HepG2 (cell line): Measurements from ENCODE around the gene STX4. TPM values are rescaled to one million over a fixed set of nuclear protein-coding genes. Genes with fewer than 3 reads are reported as not detected.

Experiments used
- AKAP8 ChIP-seq: sonication (generic); formaldehyde crosslinking; IDR thresholded peaks from 2 replicates; pipeline ENCODE4 v1.5.1; 2020; ENCODE audit warnings: mild to moderate bottlenecking, missing genetic modification reagents
- CSRNP2 ChIP-seq: sonication (generic); formaldehyde crosslinking; conservative IDR thresholded peaks from 2 replicates; pipeline ENCODE4 v1.8.0; 2022; ENCODE audit warnings: low read depth, missing genetic modification reagents
- ELK4 ChIP-seq: sonication (generic); formaldehyde crosslinking; IDR thresholded peaks from 2 replicates; pipeline ENCODE4 v1.9.0; 2021; ENCODE audit warnings: missing genetic modification reagents, borderline replicate concordance
- HOXA9 ChIP-seq: sonication (generic); formaldehyde crosslinking; IDR thresholded peaks from 2 replicates; pipeline ENCODE4 v1.8.1; 2022; ENCODE audit warnings: missing genetic modification reagents, mild to moderate bottlenecking, moderate library complexity, borderline replicate concordance
- MATR3 ChIP-seq: sonication (generic); formaldehyde crosslinking; IDR thresholded peaks from 2 replicates; pipeline ENCODE4 v1.4.0; 2020; ENCODE audit warnings: missing genetic modification reagents
- NCOA5 ChIP-seq: sonication (generic); formaldehyde crosslinking; IDR thresholded peaks from 2 replicates; pipeline ENCODE4 v1.4.0; 2020; ENCODE audit warnings: missing genetic modification reagents
- PLSCR1 ChIP-seq: sonication (generic); formaldehyde crosslinking; IDR thresholded peaks from 2 replicates; pipeline ENCODE4 v1.5.0; 2020; ENCODE audit warnings: missing genetic modification reagents, mild to moderate bottlenecking, borderline replicate concordance
- ZNF230 ChIP-seq: sonication (generic); formaldehyde crosslinking; IDR thresholded peaks from 2 replicates; pipeline ENCODE4 v1.4.0; 2020; ENCODE audit warnings: mild to moderate bottlenecking, missing genetic modification reagents
- ZNF280B ChIP-seq: sonication (generic); formaldehyde crosslinking; IDR thresholded peaks from 2 replicates; pipeline ENCODE4 v1.5.0; 2020; ENCODE audit warnings: missing genetic modification reagents, mild to moderate bottlenecking, borderline replicate concordance
- ZNF337 ChIP-seq: sonication (generic); formaldehyde crosslinking; IDR thresholded peaks from 2 replicates; pipeline ENCODE4 v1.5.1; 2020; ENCODE audit warnings: missing genetic modification reagents, low read depth, mild to moderate bottlenecking, borderline replicate concordance
- ZNF496 ChIP-seq: sonication (generic); formaldehyde crosslinking; IDR thresholded peaks from 2 replicates; pipeline ENCODE4 v1.8.1; 2023; ENCODE audit warnings: mild to moderate bottlenecking, moderate library complexity, missing genetic modification reagents; ENCODE audit not compliant: insufficient replicate concordance
- ZNF609 ChIP-seq: sonication (generic); formaldehyde crosslinking; IDR thresholded peaks from 2 replicates; pipeline ENCODE4 v1.4.0; 2020; ENCODE audit warnings: mild to moderate bottlenecking, missing genetic modification reagents, borderline replicate concordance
- ZNF788 ChIP-seq: sonication (generic); formaldehyde crosslinking; IDR thresholded peaks from 2 replicates; pipeline ENCODE4 v1.5.0; 2020; ENCODE audit warnings: mild to moderate bottlenecking, missing genetic modification reagents, borderline replicate concordance
- polyA plus RNA-seq, 8 experiments: library from polyadenylated mRNA; depleted of rRNA in 3 of 8; stranded (reverse) in 7 of 8; unstranded in 1 of 8; fragments of >200 nt; fragmentation: Illumina TruSeq in 4 of 8; extraction: Trizol in 4 of 8; gene quantifications; 2 replicates each; pipeline versions ENCODE4 v1.2.1 to v1.2.3, GENCODE V29; 2011 to 2016; ENCODE audit warnings: low read depth in 4 of 8, missing spikeins in 1 of 8, mixed read lengths in 1 of 8; ENCODE audit not compliant: insufficient read depth in 1 of 8
- total RNA-seq, 5 experiments: library from RNA; depleted of rRNA; stranded (reverse); fragments of >200 nt; fragmentation: Illumina TruSeq; extraction: Trizol; gene quantifications; 2 replicates each; pipeline ENCODE4 v1.2.3, GENCODE V29; 2016; ENCODE audit warnings: low read depth in 1 of 5
- TF ChIP-seq, protein P1 (sequence below): sonication (generic); formaldehyde crosslinking; IDR thresholded peaks from 2 replicates; pipeline ENCODE4 v1.5.1; 2020; ENCODE audit warnings: missing genetic modification reagents, mild to moderate bottlenecking, borderline replicate concordance

Gene STX4
- total and polyA plus RNA-seq, 2 of the 13 experiments (the other 11 are each of a cell fraction or from before 2014, with no cell fraction given): 29.2 to 34.6 TPM

- no peak for TF ChIP-seq HOXA9 (CRISPR knock-in tag)
- TF ChIP-seq ZNF230: no peak
- TF ChIP-seq, protein P1, sequence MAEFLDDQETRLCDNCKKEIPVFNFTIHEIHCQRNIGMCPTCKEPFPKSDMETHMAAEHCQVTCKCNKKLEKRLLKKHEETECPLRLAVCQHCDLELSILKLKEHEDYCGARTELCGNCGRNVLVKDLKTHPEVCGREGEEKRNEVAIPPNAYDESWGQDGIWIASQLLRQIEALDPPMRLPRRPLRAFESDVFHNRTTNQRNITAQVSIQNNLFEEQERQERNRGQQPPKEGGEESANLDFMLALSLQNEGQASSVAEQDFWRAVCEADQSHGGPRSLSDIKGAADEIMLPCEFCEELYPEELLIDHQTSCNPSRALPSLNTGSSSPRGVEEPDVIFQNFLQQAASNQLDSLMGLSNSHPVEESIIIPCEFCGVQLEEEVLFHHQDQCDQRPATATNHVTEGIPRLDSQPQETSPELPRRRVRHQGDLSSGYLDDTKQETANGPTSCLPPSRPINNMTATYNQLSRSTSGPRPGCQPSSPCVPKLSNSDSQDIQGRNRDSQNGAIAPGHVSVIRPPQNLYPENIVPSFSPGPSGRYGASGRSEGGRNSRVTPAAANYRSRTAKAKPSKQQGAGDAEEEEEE: no peak
- TF ChIP-seq AKAP8 (CRISPR knock-in tag): 0 out of 2 replicates have a peak, but pooled peaks have one; percentile 14
- TF ChIP-seq MATR3: no peak; the same call in 1 of the 2 replicates
- no peak; the same call in 1 of the 2 replicates for TF ChIP-seq ZNF337 (CRISPR knock-in tag)
- TF ChIP-seq NCOA5: no peak
- TF ChIP-seq ZNF609 (CRISPR knock-in tag): no peak
- peak; percentile 79; the same call in 1 of the 2 replicates for TF ChIP-seq ZNF788
- no peak for TF ChIP-seq CSRNP2 (CRISPR knock-in tag)
- no peak for TF ChIP-seq ELK4
- no peak; the same call in 1 of the 2 replicates for TF ChIP-seq ZNF280B
- TF ChIP-seq ZNF496: no peak
- TF ChIP-seq PLSCR1 (CRISPR knock-in tag): no peak
These were observed 543 bp downstream of the STX4 start (continued) for GRCh38 chr16:31033709-31034492.
